GM18502 (cell line): ENCODE data around the gene ORM2.

ENCODE experiments used
- ATAC-seq: cut with Tn5 transposase; IDR thresholded peaks from one replicate; pipeline ENCODE4 v1.9.1; 2021; ENCODE audit warnings: mild to moderate bottlenecking; ENCODE audit not compliant: unreplicated experiment, poor library complexity

The ORM2 gene

DNA sequence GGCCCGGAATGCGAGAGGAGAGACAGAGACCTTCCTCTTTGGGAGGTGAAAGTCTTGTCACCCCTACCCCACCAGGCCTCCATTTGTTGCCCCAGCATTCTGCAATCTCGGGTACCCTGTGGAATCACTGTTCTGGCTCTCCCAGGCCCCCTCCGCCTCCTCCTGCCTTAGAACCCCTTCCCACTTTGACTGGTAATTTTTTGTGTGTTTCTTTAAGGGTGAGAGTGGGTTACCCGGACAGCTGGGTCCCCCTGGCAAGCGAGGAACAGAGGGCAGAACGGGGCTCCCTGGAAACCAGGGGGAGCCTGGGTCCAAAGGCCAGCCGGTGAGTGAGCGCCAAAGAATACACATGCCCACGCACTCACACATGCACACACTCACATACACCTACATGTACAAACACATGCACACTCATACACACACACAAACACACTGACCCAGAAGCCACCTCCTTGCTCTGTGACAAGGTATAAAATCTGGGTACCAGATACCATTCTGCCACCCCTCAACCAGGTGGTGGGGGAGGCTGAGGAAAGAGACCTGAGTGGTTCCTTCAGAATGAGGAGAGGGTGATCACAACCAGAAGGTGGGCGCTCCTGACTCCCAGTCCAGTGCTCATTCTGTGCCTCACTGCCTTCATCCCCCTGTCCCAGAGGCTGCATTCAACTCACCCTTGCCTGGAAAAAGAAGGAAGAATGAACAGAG lies 37.6 kb upstream of the ORM2 start:
- no peak for ATAC-seq

DNA sequence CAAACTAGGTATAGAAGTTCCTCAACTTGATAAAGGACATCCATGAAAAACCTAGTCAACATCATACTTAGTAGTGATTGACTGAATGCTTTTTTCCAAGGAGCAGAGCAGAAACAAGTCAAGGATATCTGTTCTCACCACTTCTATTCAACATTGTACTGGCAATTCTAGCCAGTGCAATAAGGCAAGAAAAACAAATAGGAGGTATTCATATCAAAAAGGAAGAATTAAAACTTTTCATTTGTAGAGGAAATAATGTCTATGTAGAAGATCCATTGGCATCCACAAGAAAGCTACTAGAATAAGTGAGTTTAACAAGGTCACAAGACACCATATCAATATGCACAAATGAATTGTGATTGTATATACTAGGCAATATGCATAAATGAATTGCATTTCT lies 35.0 kb upstream of the ORM2 start:
- no peak for ATAC-seq

DNA sequence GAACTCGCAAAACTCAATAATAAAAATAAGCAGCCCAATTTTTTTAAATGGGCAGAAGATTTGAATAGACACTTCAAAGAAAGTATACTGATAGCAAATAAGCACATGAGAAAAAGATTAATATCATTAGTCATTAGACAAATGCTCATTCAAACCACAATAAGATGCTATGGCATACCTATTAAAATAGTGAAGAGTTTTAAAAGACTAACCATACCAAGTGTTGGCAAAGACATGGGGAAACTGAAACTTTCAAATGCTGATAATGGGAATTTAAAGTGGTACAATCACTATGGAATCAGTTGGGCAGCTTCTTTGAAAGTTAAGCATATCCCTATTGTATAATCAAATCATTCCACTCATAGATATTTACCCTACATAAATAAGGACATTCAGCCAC lies 33.3 kb upstream of the ORM2 start:
- ATAC-seq: no peak

DNA sequence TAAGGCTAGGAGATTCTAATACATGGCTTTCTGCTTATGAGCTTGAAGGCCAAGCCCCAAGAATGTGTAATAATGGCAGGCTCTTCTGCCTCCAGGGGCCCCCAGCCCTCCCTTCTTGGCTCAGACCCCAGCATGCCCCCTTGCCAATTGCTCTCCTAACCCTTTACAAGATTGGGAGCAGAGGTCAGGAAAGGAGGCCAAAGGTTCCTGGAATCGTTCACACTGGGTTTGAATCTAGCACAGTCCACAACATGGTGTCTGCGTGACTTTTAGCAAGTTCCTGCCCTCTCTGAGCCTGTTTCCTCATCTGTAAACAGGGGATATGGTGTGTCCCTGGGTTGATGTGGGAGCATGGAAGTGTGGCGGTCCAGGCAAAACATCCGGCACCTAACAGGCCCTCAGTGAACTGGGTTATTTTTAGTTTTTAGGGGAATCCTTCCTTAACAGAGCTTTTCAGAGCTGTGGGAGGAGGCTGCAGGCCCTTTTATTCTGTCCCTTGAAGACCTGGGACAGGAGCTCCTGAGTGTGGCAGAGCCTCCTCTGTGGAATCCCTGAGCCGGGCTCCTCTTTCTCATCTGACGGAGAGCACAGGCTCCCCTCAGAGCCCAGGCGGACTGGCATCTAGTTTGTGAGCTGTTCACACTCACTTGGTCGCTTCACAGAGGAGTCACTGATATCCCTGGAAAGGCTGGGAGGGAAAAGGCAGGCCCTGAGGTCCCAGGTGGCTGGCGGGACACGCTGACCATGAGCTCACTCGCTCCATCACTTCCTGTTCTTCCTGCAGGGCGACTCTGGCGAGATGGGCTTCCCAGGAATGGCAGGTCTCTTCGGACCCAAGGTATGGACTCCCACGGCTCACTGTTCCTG lies 30.1 kb upstream of the ORM2 start:
- no peak for ATAC-seq

DNA sequence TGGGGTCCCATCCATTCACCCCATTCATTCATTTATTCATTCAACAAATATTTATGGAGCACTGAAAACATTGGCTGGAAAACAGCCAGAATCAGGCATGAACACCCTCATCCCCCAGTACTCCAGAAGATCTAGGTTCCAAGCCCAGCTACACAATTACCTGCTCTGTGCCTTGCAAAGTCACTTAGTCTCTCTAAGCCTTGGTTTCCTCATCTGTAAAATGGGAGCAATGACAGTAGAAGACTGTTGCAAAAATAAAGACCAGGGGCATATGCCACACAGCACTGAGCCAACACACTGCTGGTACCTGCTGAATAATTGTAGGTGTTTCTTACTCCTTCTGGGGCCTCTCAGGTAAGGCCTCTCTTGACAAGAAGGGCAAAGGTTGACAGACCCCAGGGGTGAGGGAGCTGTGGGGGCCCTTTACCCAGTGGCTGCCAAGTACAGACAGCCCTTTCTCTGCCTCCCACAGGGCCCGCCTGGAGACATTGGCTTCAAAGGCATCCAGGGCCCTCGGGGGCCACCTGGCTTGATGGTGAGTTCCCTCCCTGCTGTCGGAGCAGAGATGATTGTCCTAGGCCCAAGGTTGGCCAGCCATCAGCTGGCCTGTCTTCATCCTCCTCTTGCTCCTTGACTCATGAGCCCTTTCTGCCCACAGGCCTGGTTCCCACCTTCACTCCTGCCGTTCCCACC lies 29.4 kb upstream of the ORM2 start:
- no peak for ATAC-seq

DNA sequence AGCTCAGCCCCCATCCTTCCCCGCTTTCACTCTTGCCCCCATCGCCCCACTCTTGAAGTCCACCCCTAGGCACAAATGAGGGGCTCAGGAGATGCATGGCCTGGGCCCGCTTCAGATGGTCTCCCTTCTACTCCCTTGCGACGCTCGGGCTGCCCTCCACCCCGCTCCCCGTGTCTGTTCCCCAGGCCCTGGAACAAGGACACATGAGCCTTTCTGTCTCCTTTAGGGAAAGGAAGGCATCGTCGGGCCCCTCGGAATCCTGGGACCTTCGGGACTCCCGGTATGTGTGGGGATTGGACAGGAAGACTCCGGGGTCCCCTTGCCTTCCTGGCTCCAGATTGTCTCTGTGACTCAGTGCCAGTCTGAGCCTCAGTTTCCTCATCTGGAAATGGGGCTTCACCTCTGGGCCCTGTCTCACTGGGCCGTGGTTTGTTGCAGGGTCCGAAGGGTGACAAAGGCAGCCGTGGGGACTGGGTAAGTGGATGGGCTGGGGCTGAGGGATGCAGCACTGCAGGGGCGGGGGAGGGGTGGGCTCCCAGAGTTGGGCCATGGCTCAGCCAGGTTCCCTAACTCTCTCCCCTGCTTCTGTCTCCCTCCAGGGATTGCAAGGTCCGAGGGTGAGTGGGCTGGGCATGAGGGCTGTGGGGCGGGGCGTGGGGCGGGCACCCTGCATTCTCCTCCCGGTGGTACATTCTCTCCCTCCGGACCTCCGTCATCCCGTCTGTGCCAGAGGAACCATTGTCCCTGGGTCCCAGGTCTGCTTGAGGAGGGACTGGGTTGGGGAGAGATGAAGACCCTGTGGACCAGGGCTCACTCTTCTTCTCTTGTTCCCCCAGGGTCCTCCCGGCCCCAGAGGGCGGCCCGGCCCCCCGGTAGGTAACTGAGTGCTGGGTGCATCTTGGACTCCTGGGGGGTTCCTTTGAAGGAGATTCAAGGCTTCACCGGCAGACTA lies 28.5 kb upstream of the ORM2 start:
- no peak for ATAC-seq

DNA sequence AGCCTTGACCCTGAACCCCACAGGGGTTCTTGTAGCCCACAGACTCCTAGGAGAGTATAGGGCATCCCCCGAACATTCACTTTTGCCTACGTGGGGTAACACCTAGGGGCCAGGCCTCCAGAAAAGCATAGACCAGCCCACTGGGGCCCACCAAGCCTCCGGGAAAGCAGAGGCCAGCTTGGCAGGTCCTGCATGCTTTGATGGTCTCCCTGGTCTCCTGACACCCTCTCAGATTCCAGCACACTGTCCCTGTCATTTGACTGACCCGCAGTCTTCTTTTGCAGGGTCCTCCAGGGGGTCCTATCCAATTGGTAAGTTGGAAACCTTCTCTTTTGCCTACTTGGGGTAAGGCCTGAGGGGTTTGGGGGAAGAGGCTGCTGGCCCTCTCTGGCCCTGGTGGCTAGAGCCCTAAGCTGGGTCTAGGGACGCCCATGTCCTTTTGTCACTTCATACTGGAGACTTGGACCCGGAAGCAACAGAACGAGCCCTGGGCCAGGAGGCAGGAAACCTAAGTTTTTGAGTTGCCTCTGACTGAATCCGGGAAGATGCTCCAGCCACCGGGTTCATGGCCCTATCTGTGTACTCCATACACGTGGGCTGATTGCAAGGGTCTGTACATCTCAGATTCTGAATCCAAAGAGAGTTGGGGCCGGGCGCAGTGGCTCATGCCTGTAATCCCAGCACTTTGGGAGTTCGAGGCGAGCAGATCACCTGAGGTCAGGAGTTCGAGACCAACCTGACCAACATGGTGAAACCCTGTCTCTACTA lies 27.7 kb upstream of the ORM2 start:
- no peak for ATAC-seq

DNA sequence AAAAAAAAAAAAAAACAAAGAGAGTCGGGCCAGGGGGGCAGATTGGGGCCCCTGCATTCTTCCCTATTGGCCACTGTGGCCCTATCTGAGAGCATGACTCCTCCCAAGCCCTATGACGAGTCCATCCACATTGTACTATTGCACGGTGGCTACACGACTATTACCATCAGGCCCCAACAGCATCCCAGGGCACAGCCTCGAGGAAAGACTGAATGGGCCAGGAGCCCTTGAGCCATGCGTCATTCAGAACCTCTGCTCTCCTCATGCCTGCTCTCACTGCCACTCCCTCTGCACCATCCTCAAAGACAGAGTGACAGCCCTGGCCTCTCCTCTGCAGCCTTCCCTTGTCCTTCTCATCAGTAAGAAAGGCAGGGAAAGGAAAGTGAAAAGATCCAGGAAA lies 26.9 kb upstream of the ORM2 start:
- no peak for ATAC-seq

DNA sequence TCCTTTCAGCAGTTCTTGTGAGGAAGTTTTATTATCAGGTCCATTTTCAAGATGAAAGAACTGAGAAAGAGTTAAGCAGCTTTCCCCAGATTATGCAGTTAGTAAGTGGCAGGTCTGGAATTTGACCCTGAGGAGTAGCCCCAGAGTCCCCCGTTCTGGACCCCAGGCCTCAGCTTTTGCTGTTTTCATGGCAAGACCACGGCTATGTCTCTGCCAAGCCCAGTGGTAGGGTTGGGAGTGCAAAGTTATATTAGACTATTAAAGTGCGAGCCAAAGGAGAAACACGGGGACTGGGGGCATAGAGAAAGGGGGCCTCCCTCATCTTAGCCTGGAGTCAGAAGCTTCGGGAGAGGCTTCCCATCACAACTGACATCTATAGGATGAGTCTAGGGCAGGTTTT lies 26.1 kb upstream of the ORM2 start:
- ATAC-seq: no peak

DNA sequence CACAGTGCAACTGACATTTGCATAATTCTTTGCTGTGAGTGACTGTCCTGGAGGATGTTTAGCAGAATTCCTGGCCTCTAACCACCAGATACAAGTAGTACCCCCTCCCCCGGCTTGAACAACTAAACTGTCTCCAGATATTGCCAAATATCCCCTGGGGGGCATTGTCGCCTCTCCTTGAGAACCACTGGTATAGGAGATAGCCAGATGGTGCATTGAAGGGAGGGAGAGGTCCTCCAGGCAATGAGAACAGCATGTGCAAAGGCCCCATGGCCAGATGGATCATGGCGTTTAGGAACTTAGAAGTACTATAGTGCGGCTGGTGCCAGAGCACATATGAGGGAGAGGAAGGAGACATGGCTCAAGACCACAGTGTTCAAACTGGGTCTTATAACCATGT lies 25.7 kb upstream of the ORM2 start:
- ATAC-seq: no peak

DNA sequence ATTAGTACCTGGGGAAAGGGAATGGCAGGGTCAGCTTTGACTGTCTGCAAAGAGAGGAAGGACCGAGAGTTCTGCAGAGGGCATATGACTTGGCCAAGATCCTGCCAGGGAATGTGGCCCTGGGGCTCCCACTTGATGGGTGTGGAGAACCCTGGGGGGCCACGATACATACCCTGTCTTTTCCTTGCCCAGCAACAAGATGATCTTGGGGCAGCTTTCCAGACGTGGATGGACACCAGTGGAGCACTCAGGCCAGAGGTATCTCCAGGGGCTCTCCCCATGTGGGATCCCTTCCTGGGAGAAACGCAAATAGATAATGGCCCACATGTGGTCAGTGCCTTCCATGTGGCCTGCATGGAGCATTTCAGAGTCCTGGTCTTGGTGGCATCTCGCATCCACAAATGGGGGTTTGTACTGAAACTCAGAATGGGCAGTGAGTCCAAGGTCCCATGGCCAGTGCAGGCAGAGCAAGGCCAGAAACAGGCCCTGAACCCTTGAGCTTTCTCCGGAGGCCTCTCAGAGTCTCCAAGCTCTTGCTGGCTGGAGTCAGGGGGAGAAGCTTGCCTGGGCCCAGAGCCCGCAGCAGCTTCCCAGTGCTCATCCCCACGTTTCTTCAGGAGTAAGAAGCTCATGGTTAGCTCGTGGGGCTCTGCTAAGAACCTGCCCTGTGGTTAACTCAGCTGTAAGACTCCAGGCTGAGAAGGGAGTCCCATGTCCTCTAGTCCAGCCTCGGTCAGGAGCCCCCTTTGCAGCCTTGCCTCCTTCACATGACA lies 25.1 kb upstream of the ORM2 start:
- no peak for ATAC-seq

DNA sequence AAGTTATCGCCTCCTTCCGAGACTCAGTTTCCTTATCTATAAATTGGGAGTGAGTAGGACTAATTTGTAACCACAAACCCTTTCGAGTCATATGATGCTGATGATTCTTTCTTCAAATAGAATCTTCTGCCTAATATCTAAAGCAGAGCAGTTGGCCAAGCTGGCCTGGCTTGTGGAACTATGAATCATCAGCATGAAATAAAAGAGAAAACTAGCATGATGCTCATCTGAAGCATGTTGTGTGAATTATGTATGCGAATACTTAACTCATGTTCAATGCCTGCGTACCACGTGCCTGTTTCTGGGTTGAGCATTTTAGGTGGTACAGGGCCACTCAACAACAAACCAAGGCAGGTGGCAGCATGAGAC lies 21.8 kb upstream of the ORM2 start:
- no peak for ATAC-seq

DNA sequence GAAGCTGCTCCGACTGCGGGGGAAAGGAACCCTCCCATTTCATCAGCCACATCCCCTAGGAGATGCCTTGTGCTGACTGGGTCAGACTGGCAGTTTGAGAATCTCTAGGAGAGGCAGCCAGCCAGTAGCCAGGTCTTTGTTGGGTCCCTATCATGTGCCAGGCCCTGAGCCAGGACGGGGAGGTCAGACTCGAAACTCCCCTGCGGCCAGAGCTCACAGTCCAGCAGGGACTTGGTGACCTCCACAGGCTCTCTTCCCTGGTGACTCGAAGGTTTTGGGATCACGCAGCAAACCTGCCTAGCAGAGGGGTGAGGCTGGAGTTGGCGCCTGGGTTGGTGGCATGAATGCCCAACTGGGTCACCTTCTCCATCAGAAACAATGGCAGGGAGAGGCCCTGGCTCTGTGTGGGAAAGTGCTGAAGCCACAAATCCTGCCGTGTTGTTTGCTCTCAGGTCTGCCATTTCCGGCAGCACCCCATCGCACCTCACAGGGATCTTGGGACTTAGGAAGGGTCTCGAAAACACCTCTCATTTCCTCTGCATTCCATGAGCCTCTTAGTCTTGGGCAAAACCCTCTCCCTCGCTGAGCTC lies 21.2 kb upstream of the ORM2 start:
- no peak for ATAC-seq

DNA sequence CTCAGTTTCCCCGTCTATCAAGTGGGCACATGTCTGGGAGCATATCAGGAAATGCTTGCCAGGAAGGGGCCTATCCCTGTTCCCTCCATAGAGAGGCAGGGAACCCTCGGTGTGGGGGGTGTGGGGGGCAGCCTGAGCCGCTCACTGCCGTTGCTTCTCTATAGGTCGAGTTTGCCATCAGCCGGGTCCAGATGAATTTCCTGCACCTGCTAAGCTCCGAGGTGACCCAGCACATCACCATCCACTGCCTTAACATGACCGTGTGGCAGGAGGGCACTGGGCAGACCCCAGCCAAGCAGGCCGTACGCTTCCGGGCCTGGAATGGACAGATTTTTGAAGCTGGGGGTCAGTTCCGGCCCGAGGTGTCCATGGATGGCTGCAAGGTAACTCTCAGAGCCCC lies 20.6 kb upstream of the ORM2 start:
- no peak for ATAC-seq

DNA sequence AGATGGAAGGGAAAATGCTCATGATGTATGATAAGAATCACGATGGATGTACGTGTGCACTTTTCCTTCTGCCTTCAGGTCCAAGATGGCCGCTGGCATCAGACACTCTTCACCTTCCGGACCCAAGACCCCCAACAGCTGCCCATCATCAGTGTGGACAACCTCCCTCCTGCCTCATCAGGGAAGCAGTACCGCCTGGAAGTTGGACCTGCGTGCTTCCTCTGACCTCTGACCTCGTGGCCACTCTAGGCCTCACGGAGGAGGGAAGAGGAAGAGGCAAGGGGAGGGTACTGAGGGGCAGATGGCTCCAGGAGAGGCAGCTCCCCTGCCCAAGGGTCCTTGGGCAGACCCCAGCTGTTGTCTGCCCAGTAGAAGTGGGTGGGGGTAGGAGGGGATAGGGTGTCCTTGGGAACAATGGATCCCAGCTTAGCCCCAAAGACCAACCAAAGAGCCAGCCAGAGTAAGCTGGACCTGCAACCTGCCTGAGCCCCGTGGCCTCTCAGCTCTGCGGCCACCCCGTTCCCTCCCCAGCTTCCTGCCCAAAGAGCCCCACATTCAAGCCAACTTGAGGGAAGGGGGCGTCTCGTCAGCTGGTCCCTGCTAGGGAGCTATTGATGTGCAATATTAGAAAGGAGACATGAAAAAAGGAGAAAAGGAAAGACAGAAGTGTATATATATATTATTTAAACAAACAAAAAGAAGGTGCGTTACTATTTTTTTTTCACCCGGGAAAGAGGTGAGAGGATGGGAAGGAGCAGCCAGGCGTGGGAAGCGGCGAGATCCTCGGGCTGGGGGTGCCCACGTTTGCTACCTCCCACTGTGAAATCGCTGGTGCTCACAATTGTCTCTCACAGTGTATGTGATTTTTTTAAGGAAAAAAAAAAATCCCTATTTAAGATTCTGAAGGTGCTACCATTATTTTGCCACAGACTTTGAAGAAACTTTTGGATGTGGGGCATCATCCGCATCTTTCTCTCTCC lies 18.9 kb upstream of the ORM2 start:
- no peak for ATAC-seq

DNA sequence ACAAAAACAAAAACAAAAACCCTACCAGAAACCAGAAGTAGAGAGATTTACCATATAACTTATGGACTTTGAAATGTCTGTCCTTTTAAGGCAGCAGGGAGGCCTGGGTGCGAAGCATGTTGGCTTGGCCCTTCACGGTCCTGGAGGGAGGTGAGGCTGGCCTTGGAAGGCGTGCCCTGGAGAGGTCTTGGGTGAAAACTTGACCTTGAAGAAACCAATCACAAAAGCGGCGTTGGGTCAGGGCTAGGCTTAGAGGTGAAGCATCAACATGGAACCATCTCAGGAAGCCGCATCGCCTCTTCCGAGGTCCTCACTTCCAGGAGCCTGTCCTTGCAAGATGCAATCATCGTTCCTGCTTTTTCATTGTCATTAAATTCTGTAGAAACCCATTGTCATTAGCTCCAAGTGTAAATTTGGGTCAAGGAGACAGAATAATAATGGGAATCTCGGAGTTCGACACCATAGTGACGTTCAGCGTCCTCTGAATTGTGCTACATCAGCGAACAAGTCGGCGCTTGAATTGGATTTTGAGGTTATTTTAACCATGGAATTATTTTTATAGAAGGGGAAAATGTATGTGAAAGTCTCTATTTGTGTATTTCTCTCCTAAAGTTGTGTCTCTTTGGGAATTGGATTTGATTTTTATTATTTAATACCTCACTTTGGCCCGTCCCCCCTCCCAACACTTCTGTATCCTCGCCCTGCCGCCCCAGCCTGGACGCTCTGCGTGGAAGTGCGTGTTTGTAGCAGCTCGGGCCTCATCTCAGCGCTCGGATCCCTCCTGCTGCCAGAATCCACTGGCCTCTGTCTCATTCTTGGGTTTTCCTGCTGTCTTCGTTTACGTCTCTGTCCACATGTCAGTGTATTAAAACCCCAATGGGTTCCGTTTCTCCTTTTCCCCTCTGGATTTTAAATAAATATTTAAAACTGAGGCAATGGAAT lies 17.8 kb upstream of the ORM2 start:
- ATAC-seq: no peak
